HG03520 (cell line): Measurements from ENCODE around the gene ASPHD2.

Experiments used
- ATAC-seq: cut with Tn5 transposase; IDR thresholded peaks from one replicate; pipeline ENCODE4 v1.9.1; 2021; ENCODE audit warnings: mild to moderate bottlenecking, moderate library complexity; ENCODE audit not compliant: unreplicated experiment

Gene ASPHD2

GRCh38 chr22:26444777-26445176 is 15.7 kb downstream of the ASPHD2 start:
- no peak for ATAC-seq

- ATAC-seq, result no peak
These were observed 16.7 kb downstream of the ASPHD2 start for GRCh38 chr22:26445577-26446275.

- ATAC-seq, result no peak
These were observed 17.9 kb downstream of the ASPHD2 start for GRCh38 chr22:26446808-26447515.

GRCh38 chr22:26447584-26448329 is 18.7 kb downstream of the ASPHD2 start:
- no peak for ATAC-seq

- ATAC-seq, result no peak
These were observed 19.3 kb downstream of the ASPHD2 start for GRCh38 chr22:26448334-26448733.

- ATAC-seq, result no peak
These were observed 19.9 kb downstream of the ASPHD2 start for GRCh38 chr22:26448941-26449340.

- no peak for ATAC-seq
These were observed 21.6 kb downstream of the ASPHD2 start for GRCh38 chr22:26450453-26451185.

- ATAC-seq, result no peak
These were observed 23.4 kb downstream of the ASPHD2 start for GRCh38 chr22:26452236-26453016.

GRCh38 chr22:26453216-26453615 is 24.2 kb downstream of the ASPHD2 start:
- no peak for ATAC-seq

GRCh38 chr22:26453812-26454500 is 24.9 kb downstream of the ASPHD2 start:
- ATAC-seq, result no peak

GRCh38 chr22:26457661-26458272 is 28.7 kb downstream of the ASPHD2 start:
- ATAC-seq, result no peak

- no peak for ATAC-seq
These were observed 31.1 kb downstream of the ASPHD2 start for GRCh38 chr22:26460202-26460601.

- no peak for ATAC-seq
These were observed 32.2 kb downstream of the ASPHD2 start for GRCh38 chr22:26461188-26461810.

- no peak for ATAC-seq
These were observed 33.0 kb downstream of the ASPHD2 start for GRCh38 chr22:26462051-26462450.

- no peak for ATAC-seq
These were observed 33.6 kb downstream of the ASPHD2 start for GRCh38 chr22:26462641-26463040.

GRCh38 chr22:26463101-26463661 is 34.1 kb downstream of the ASPHD2 start:
- ATAC-seq, result no peak

GRCh38 chr22:26463688-26464087 is 34.6 kb downstream of the ASPHD2 start:
- no peak for ATAC-seq

- no peak for ATAC-seq
These were observed 35.3 kb downstream of the ASPHD2 start for GRCh38 chr22:26464312-26464711.

- ATAC-seq, result no peak
These were observed 37.1 kb downstream of the ASPHD2 start for GRCh38 chr22:26466196-26466595.
